ENCODE measurements around the gene TIPARP.

DNA sequence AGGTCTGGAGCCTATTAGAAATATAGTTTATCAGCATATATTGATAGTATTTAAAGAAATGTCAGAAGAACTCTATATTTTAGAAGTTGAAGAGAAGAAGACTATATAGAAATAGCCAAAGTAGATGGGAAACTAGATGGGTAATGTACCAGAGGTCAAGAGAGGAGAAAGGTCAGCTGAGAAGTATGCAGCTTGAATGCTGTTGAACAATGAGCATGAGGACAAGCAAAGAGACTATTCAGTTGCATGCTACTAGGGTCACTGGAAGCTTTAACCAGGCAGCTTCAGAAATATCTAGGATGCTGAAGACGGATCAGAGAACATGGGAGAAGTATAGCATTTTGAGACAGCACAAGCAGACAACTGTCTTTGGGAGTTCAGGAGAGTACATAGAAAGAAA, 19.6 kb upstream of the TIPARP start:
- no peak for TF ChIP-seq POLR2A (IDR thresholded peaks at IDR 0.05)
- TF ChIP-seq, protein P1, sequence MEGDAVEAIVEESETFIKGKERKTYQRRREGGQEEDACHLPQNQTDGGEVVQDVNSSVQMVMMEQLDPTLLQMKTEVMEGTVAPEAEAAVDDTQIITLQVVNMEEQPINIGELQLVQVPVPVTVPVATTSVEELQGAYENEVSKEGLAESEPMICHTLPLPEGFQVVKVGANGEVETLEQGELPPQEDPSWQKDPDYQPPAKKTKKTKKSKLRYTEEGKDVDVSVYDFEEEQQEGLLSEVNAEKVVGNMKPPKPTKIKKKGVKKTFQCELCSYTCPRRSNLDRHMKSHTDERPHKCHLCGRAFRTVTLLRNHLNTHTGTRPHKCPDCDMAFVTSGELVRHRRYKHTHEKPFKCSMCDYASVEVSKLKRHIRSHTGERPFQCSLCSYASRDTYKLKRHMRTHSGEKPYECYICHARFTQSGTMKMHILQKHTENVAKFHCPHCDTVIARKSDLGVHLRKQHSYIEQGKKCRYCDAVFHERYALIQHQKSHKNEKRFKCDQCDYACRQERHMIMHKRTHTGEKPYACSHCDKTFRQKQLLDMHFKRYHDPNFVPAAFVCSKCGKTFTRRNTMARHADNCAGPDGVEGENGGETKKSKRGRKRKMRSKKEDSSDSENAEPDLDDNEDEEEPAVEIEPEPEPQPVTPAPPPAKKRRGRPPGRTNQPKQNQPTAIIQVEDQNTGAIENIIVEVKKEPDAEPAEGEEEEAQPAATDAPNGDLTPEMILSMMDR (IDR thresholded peaks at IDR 0.05) = no peak
- TF ChIP-seq EP300 (IDR thresholded peaks at IDR 0.05) = no peak
